ENCODE measurements around the gene MON1A.

- TF ChIP-seq POLR2A (IDR thresholded peaks at IDR 0.05) (no peak), CTCF (IDR thresholded peaks at IDR 0.05) (no peak)
These were observed 61.7 kb downstream of the MON1A start for GRCh38 chr3:49867871-49868321.
